ENCODE results near the gene RNF32.
"Not testable (repeated sequence)": the region's sequence is repeated elsewhere in the genome, so short reads cannot be mapped to it uniquely, and the experiment has no call there.

RNF32 gene

DNA sequence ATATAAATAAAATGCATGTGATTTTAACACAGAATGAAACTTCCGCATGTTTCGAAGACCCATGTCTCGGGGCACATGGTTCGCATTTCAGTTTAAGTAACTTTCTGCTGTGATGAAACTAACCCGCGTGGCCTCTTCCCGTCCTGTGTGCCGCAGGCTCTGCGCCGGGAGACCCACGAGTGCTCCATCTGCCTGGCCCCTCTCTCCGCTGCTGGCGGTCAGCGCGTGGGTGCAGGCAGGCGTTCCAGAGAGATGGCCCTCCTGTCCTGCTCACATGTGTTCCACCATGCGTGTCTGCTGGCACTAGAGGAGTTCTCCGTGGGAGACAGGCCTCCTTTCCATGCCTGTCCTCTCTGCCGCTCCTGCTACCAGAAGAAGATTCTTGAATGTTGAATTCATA is 35.7 kb downstream of the RNF32 start:
- no peak for DNase-seq

DNA sequence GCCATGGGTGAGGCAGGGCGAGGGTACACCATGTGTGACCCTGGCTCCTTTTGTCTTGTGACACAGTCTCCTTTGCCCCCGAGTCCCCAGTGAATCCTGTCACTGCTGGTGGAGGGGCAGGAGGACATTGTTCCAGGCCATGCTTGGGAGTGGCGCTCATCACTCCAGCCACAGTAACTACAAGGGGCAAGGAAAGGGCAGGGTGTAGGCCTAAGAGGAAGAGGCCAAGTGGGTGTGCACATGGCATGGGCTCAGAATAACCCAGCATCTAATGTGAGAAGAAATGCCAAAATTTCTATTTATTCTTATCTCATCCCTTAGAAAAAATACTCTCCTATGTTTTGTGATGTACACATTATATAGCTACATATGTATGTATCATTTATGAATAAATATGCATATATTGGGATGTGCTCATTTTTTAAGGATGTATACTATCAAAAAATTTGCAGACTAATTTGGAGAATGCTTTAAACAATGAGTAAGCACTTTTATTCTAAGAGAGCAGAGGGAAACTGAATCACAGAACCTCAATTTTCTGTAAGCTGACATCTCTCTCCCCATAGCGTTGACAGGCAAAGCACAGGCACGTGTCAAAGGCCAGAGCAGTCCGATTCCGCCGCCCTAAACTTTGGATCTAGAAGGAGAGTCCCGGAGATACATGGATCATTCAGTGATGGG is 36.9 kb downstream of the RNF32 start:
- no peak for DNase-seq

DNA sequence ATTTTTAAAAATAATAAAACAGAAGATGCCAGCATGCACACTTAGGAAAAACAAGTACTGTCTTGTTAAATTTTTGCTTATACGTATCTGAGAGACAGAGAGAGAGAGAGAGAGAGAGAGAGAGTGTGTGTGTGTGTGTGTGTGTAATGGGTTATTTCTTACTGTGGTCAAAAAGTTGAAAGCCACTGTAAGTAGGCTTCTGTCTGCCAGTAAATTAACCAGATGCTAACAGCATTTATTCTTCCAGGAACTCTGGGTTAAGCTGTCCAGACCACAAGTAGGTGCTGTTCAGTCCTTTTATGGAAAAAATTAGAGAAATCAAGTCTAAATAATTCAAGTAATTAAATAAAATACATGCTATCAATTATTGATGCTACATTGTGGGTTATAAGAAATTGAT is 39.7 kb downstream of the RNF32 start:
- no peak for DNase-seq

DNA sequence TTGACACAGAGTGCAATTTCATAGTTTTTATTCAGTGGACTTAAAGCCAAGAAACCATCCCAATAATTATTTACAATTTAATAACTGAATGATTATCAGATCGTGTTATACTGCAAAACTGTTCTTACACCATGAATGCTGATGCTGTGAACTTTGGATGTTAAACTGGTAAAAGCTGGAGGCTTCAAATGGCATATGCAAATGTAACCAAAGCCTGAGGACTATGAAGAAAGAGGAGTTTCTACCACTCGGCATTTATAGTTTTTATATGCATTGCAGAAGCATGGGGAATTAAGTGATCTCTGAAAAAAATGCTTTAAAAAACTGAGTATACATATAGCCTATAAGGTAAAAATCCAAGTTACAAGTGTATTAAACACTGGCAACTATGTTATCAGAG is 42.4 kb downstream of the RNF32 start:
- no peak for DNase-seq

DNA sequence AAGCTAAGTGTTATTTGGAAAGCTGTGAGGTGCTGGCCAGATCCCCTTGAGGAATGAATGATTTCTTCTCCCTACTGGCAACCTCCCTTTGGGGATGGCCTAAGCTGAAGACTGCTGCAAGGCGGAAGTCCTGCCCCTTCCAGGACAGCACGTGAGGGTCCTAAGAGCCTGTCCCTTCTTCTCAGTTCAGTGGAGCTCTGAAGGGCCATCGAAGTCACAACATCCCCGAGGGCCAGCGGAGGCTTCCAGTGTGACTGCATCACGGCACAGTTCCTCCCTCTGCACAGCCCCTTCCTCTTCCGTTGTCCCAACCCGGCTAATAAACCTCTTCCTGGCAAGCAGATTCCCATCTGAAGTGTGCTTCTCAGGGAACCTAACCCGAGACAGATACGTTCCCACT is 43.7 kb downstream of the RNF32 start:
- no peak for DNase-seq

DNA sequence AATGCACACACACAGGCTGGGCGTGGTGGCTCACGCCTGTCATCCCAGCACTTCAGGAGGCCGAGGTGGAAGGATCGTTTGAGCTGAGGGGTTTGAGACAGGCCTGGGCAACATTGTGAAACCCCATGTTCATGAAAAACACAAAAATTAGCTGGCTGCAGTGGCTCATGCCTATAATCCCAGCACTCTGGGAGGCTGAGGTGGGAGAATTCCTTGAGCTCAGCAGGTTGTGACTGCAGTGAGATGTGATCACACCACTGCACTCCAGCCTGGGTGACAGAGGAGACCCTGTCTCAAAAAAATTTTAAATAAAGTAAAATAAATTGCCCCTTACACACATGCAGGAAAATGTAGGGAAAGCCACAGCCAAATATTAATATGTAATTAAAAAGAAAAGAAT is 44.1 kb downstream of the RNF32 start:
- DNase-seq, result no peak

DNA sequence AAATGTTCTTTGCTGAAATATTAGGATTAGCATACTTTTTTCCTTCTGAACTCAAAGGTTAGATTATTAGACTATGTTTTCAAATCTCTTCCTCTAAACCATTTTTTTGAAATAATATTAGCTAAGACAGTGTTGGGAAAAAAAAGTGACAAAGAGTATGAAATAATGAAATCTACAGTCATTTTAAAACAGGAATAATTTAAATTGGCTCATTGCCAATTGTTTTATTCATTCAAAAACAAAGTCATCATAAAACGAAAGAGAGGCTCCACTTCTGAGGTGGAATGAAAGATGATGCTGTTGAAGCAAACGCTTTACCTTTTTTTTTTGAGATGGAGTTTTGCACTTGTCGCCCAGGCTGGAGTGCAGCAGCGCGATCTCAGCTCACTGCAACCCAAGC is 51.2 kb downstream of the RNF32 start:
- DNase-seq, result no peak

DNA sequence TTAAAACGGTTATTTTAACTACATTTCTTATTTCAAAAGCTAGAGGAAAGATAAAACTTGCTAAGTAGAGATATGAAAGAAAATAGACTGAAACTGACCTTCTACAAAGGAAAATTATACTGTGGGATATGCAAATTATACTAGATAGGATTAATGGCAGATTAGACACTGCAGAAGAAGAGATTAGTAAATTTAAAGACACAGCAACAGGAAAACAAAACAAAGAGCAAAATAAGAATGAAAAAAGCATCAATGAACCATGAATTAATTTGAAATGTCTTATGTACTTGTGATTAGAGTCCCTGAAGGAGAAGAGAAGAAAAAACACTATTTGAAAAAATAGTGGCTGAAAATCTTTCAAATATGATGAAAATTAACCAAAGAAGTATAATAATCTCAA is 52.3 kb downstream of the RNF32 start:
- DNase-seq, result no peak

DNA sequence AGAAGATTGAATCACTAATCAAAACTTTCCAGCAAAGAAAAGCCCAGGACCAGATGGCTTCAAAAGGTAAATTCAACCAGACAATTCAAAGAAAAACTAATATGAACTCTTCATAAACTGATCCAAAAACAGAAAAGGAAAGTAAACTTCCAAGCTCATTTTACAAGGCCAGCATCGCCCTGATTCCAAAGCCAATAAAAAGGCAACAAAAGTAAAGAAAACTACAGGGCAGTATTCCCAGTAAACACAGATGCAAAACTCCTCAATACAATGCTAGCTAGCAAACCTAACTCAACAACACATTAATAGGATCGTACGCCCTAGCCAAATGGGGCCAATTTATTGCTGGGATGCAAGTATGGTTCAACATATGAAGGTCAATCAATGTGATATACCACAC is 53.1 kb downstream of the RNF32 start:
- no peak for DNase-seq

DNA sequence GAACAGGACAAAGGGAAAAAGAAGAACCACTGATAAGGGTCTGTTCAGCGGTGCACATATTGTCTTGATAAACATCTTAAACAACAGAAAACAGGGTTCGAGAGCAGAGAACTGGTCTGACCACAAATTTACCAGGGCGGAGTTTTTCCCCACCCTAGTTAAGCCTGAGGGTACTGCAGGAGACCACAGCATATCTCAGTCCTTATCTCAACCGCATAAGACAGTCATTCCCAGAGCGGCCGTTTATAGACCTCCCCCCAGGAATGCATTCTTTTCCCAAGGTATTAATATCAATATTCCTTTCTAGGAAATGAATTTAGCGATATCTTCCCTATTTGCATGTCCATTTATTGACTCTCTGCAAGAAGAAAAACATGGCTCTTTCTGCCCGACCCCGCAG is 56.7 kb downstream of the RNF32 start:
- DNase-seq, result not testable (repeated sequence)

DNA sequence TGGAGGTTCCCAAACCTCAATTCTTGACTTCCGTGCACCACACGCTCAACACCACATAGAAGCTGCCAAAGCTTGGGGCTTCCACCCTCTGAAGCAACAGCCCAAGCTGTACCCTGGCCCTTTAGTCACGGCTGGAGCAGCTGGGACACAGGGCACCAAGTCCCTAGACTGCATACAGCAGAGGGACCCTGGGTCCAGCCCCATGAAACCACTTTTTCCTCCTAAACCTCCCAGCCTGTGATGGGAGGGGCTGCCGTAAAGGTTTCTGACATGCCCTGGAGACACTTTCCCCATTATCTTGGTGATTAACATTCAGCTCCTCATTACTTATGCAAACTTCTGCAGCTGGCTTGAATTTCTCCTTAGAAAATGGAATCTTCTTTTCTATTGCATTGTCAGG is 57.9 kb downstream of the RNF32 start:
- DNase-seq, result not testable (repeated sequence)

DNA sequence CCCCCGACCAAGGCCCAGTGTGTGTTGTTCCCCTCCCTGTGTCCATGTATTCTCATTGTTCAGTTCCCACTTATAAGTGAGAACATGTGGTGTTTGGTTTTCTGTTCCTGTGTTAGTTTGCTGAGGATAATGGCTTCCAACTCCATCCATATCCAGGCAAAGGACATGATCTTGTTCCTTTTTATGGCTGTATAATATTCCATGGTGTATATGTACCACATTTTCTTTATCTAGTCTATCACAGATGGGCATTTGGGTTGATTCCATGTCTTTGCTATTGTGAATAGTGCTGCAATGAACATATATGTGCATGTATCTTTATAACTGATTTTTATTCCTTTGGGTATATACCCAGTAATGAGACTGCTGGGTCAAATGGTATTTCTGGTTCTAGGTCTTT is 61.2 kb downstream of the RNF32 start:
- DNase-seq, result not testable (repeated sequence)

DNA sequence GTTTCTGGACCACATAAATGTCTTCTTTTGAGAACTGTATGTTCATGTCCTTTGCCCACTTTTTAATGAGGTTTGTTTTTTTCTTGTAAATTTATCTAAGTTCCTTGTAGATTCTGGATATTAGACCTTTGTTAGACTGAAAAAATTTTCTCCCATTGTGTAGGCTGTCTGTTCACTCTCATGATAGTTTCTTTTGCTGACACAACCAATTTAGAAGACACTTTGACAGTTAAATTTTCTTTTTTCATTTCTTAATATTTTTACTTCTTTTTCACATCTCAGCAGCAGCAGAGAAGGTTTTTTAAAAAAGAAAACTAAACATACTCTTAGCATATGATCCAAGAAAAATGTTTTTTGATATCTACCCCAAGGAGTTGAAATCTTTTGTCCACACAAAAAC is 61.8 kb downstream of the RNF32 start:
- DNase-seq, result no peak

DNA sequence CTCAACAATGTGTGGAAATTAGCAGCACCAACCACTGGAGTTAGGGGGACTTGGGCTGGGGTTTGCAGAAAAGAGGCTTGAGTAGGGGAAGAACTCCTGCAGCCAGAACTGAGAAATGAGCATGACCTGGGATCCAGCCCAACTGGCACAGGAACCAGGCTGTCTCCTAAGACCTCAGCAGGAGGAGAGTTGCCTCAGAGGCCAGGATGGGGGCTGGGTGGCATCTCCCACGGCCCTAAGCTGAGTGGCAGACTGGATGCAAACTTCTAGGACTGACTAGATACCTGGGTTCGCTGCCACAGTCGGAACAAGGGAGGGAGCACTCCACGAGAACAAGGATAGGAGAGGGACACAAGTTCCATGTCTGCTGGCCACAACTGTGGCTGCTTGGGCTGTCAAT is 62.6 kb downstream of the RNF32 start:
- no peak for DNase-seq

DNA sequence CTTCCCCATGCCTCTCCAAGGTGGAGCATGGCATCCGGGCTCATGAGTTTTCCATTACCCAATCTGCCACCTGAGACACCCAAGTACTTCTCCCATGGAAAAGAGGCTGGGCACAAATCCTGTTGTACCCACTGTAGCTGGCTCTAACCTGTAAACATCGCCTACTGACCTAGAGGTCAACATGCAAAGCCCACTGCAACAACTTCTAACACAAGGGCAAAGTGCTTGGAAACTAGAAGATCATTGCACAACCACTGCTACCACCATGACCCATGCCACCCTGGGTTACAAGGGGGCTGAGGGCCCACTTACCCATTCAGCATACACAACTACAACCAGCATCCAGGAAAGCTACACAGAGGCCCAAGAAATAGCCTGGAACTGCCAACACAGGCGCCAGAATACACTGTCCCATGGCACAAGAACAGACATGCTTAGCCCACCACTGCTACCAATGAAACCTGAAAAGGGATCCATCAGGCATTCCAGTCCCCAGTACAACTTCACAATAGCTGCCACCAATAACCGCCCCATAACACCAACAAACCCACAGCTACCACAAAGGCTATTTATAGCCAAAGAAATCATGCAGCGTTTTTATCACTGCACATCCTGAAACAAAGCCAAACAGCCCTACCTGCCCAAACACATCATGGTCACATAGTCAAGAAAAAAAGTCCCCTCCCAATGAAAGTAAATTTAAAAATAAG is 63.4 kb downstream of the RNF32 start:
- DNase-seq, result no peak

DNA sequence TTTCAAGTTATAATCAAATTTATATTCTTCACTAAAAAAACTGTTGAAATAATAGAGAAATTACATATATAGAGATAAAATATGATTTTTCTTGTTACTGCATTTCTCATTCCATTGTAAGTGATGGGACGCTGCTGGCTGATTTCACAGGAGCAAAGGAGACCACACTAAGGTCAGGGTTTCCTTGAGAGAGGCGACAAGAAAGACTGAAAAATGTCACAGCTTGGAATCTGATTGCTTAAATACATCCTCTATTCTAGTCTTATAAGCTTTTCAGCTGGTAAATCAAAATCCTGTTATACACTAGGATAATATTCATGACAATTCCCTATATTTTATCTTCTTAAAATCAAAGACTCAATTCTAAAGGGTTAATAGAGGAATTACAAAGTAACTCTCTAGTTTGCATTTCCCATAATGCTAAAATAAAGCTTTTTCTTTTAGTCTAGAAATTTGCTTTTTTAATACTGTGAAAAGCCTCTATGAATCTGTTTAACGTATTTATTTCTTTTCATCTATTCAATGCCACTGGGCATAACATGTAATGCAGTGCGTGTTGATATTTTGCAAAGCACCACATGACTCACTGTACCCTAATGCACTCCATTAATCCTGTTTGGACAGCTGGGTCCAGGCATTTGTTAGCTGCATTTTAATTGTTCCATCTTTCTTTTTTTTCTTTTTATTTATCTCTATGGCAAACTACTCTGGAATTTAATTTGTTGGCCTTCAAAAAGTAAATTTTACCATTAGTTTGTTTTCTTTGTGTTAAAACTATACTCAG is 81.7 kb downstream of the RNF32 start:
- no peak for DNase-seq

DNA sequence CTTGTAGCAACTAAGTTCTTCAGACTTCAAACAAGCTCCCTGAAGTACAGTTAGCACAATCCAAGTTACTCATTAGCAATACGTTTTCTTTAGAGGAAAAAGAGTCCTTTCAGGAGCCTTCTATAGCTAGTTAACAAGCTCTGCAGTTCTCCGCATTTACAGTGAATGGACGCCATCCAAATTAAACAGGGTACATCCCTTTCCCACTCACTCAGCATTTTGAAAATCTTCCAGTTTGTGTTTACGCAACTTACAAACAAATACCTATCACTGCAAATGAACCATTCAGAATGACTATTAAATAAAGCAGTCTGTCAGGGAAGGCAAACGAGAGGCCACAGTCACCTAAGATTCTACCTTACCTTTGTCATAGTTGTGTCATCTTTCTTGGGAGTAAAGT is 84.5 kb downstream of the RNF32 start:
- DNase-seq, result no peak

DNA sequence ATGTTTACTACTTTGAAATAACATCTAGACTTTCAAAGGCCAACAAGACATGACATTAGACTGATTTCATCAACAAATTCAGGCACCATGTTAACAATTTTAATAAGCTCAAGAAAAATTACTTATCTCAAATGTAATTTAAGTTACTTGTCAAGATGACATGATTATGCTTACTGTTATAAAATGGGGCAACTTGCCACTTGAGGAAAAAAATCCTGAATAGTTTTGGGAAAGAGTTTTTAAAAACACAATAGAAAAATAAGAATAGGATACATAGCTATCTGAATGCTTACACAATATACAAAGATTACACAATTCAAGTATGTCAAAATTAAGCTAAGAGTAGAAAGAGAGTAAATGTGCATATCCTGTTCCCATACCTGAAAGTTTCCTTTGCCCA is 85.4 kb downstream of the RNF32 start:
- no peak for DNase-seq

Measured in stimulated activated CD4-positive, alpha-beta T cell treated with anti-CD3 and anti-CD28 coated beads, Interleukin-4, amount 100 ng/mL, for 24 hours (primary cell).